ENCODE measurements around the gene MASP1. TPM values are rescaled to one million over a fixed set of nuclear protein-coding genes. Genes with fewer than 3 reads are reported as not detected.

Gene MASP1
- total and polyA plus RNA-seq, 2 donors (not counting 1 experiment from before 2014, with no cell fraction given), result 145 to 328 TPM

- no peak overlapping the region for H3K4me2 ChIP-seq (ENCODE audit: extremely low read depth, insufficient read depth, low read length)
- H3K36me3 ChIP-seq (ENCODE audit: control insufficient read depth, insufficient read depth, low read length), result peaks cover 2% of the 10 kb centered on the region
- no peak for DNase-seq (ENCODE audit: low read depth in 2 of 2)
- H3K9me3 ChIP-seq (ENCODE audit: control insufficient read depth, insufficient read depth, low read depth, low read length), result no peaks in the 10 kb centered on the region
- H2AFZ ChIP-seq (ENCODE audit: low read length), result no peak overlapping the region
- no peak overlapping the region for H3K4me3 ChIP-seq (replicated peaks in 1 of 4; ENCODE audit: control extremely low read depth in 1 of 4, insufficient read depth in 1 of 4, low read depth in 3 of 4, low read length in 4 of 4)
- H3K27ac ChIP-seq (ENCODE audit: insufficient read depth, low read length), result no peak overlapping the region
- no peak overlapping the region for H3K9ac ChIP-seq (ENCODE audit: insufficient read depth, low read length)
- TF ChIP-seq EZH2 (IDR thresholded peaks at IDR 0.05; ENCODE audit: low read length, missing control alignments) (no peak), CTCF (conservative IDR thresholded peaks at IDR 0.05 in 1 of 2, IDR thresholded peaks at IDR 0.05 in 1 of 2; ENCODE audit: low read depth in 1 of 2, low read length in 2 of 2) (no peak)
- no peaks in the 10 kb centered on the region for H3K27me3 ChIP-seq (ENCODE audit: control insufficient read depth, insufficient read depth, low read length)
- H3K4me1 ChIP-seq (ENCODE audit: control insufficient read depth, extremely low read depth, insufficient read depth, low read length), result no peaks in the 10 kb centered on the region
- H3K79me2 ChIP-seq (ENCODE audit: control insufficient read depth, insufficient read depth, low read length), result no peaks in the 10 kb centered on the region
- H4K20me1 ChIP-seq (ENCODE audit: control insufficient read depth, extremely low read depth, insufficient read depth, low read length), result no peaks in the 10 kb centered on the region
These were observed 20.0 kb downstream of the MASP1 start for GRCh38 chr3:187271582-187271981.

GRCh38 chr3:187269486-187269885 is 22.1 kb downstream of the MASP1 start:
- Histone ChIP-seq H2AFZ (ENCODE audit: low read length) (no peak overlapping the region), H3K4me1 (ENCODE audit: control insufficient read depth, extremely low read depth, insufficient read depth, low read length) (peaks cover 11% of the 10 kb centered on the region), H4K20me1 (ENCODE audit: control insufficient read depth, extremely low read depth, insufficient read depth, low read length) (no peaks in the 10 kb centered on the region)

GRCh38 chr3:187267306-187267705 is 24.2 kb downstream of the MASP1 start:
- no peaks in the 10 kb centered on the region for H4K20me1 ChIP-seq (ENCODE audit: control insufficient read depth, extremely low read depth, insufficient read depth, low read length)
- DNase-seq (ENCODE audit: low read depth in 2 of 2), result no peak
- no peak overlapping the region for H3K4me3 ChIP-seq (replicated peaks in 1 of 4; ENCODE audit: control extremely low read depth in 1 of 4, insufficient read depth in 1 of 4, low read depth in 3 of 4, low read length in 4 of 4)
- H2AFZ ChIP-seq (ENCODE audit: low read length), result no peak overlapping the region
- H3K9ac ChIP-seq (ENCODE audit: insufficient read depth, low read length), result no peak overlapping the region
- TF ChIP-seq CTCF (conservative IDR thresholded peaks at IDR 0.05 in 1 of 2, IDR thresholded peaks at IDR 0.05 in 1 of 2; ENCODE audit: low read depth in 1 of 2, low read length in 2 of 2), result no peak
- H3K79me2 ChIP-seq (ENCODE audit: control insufficient read depth, insufficient read depth, low read length), result no peaks in the 10 kb centered on the region
- peaks cover 25% of the 10 kb centered on the region for H3K4me1 ChIP-seq (ENCODE audit: control insufficient read depth, extremely low read depth, insufficient read depth, low read length)
- H3K27me3 ChIP-seq (ENCODE audit: control insufficient read depth, insufficient read depth, low read length), result no peaks in the 10 kb centered on the region
- no peaks in the 10 kb centered on the region for H3K9me3 ChIP-seq (ENCODE audit: control insufficient read depth, insufficient read depth, low read depth, low read length)
- no peak overlapping the region for H3K4me2 ChIP-seq (ENCODE audit: extremely low read depth, insufficient read depth, low read length)
- H3K27ac ChIP-seq (ENCODE audit: insufficient read depth, low read length), result no peak overlapping the region
- peaks cover 1% of the 10 kb centered on the region for H3K36me3 ChIP-seq (ENCODE audit: control insufficient read depth, insufficient read depth, low read length)

More at GRCh38 chr3:187269486-187269885, 22.1 kb downstream of the MASP1 start:
- no peaks in the 10 kb centered on the region for H3K79me2 ChIP-seq (ENCODE audit: control insufficient read depth, insufficient read depth, low read length)
- no peak overlapping the region for H3K4me2 ChIP-seq (ENCODE audit: extremely low read depth, insufficient read depth, low read length)
- no peaks in the 10 kb centered on the region for H3K36me3 ChIP-seq (ENCODE audit: control insufficient read depth, insufficient read depth, low read length)
- no peaks in the 10 kb centered on the region for H3K9me3 ChIP-seq (ENCODE audit: control insufficient read depth, insufficient read depth, low read depth, low read length)
- no peak for TF ChIP-seq EZH2 (IDR thresholded peaks at IDR 0.05; ENCODE audit: low read length, missing control alignments)
- no peak for TF ChIP-seq CTCF (conservative IDR thresholded peaks at IDR 0.05 in 1 of 2, IDR thresholded peaks at IDR 0.05 in 1 of 2; ENCODE audit: low read depth in 1 of 2, low read length in 2 of 2)
- H3K9ac ChIP-seq (ENCODE audit: insufficient read depth, low read length), result no peak overlapping the region
- H3K27ac ChIP-seq (ENCODE audit: insufficient read depth, low read length), result no peak overlapping the region
- no peak overlapping the region for H3K4me3 ChIP-seq (replicated peaks in 1 of 4; ENCODE audit: control extremely low read depth in 1 of 4, insufficient read depth in 1 of 4, low read depth in 3 of 4, low read length in 4 of 4)
- H3K27me3 ChIP-seq (ENCODE audit: control insufficient read depth, insufficient read depth, low read length), result no peaks in the 10 kb centered on the region
- no peak for DNase-seq (ENCODE audit: low read depth in 2 of 2)

Measured in fibroblast of lung (primary cell).